Measurements from ENCODE around the gene TSR3.

TSR3 gene

GRCh38 chr16:1333854-1334700 is 17.6 kb downstream of the TSR3 start:
- Histone ChIP-seq H3K9ac (ENCODE audit: low read depth, low read length, poor library complexity, severe bottlenecking) (no peak overlapping the region), H3K9me2 (replicated peaks; ENCODE audit: low read depth, low read length) (no peaks in the 10 kb centered on the region), H3K9me3 (ENCODE audit: insufficient read depth, low read depth, low read length) (no peaks in the 10 kb centered on the region), H3K27me3 (ENCODE audit: insufficient read depth, low read length, poor library complexity, severe bottlenecking) (no peaks in the 10 kb centered on the region), H3K79me2 (ENCODE audit: insufficient read depth, low read length) (no peaks in the 10 kb centered on the region), H4K20me1 (ENCODE audit: insufficient read depth, low read length, poor library complexity, severe bottlenecking) (no peaks in the 10 kb centered on the region), H3K4me3 (ENCODE audit: low read length, poor library complexity, severe bottlenecking) (no peak overlapping the region), H3F3A (ENCODE audit: low read depth) (no peaks in the 10 kb centered on the region), H3K36me3 (ENCODE audit: insufficient read depth, low read length) (no peaks in the 10 kb centered on the region), H3K4me1 (ENCODE audit: insufficient read depth, low read length, poor library complexity, severe bottlenecking) (no peaks in the 10 kb centered on the region), H3K4me2 (ENCODE audit: low read depth, low read length, poor library complexity, severe bottlenecking) (no peak overlapping the region), H2AFZ (ENCODE audit: low read length) (no peak overlapping the region)
- no peak for TF ChIP-seq EZH2phosphoT487 (IDR thresholded peaks at IDR 0.05; ENCODE audit: borderline replicate concordance)
- TF ChIP-seq CTCF (conservative IDR thresholded peaks at IDR 0.05; ENCODE audit: low read length), result no peak

GRCh38 chr16:1333149-1333812 is 18.4 kb downstream of the TSR3 start, which contains the start of gene BAIAP3:
Gene BAIAP3 (plus strand): TSS chr16:1333645. CDS start chr16:1338550, 4,905 bp downstream.
- Histone ChIP-seq H2AFZ (ENCODE audit: low read length) (no peak within 1 kb of the TSS), H3K4me2 (ENCODE audit: low read depth, low read length, poor library complexity, severe bottlenecking) (no peak within 1 kb of the TSS), H3F3A (ENCODE audit: low read depth) (no peaks in the 10 kb centered on the region), H3K36me3 (ENCODE audit: insufficient read depth, low read length) (no peaks in the 10 kb centered on the region), H4K20me1 (ENCODE audit: insufficient read depth, low read length, poor library complexity, severe bottlenecking) (no peaks in the 10 kb centered on the region), H3K27me3 (ENCODE audit: insufficient read depth, low read length, poor library complexity, severe bottlenecking) (no peaks in the 10 kb centered on the region), H3K9me2 (replicated peaks; ENCODE audit: low read depth, low read length) (no peaks in the 10 kb centered on the region), H3K79me2 (ENCODE audit: insufficient read depth, low read length) (no peaks in the 10 kb centered on the region), H3K9me3 (ENCODE audit: insufficient read depth, low read depth, low read length) (no peaks in the 10 kb centered on the region), H3K9ac (ENCODE audit: low read depth, low read length, poor library complexity, severe bottlenecking) (no peak within 1 kb of the TSS), H3K4me1 (ENCODE audit: insufficient read depth, low read length, poor library complexity, severe bottlenecking) (no peaks in the 10 kb centered on the region), H3K4me3 (ENCODE audit: low read length, poor library complexity, severe bottlenecking) (no peak within 1 kb of the TSS)
- no peak for TF ChIP-seq CTCF (conservative IDR thresholded peaks at IDR 0.05; ENCODE audit: low read length)
- TF ChIP-seq EZH2phosphoT487 (IDR thresholded peaks at IDR 0.05; ENCODE audit: borderline replicate concordance), result no peak

- no peaks in the 10 kb centered on the region for H4K20me1 ChIP-seq (ENCODE audit: insufficient read depth, low read length, poor library complexity, severe bottlenecking)
- H3K9ac ChIP-seq (ENCODE audit: low read depth, low read length, poor library complexity, severe bottlenecking), result no peak overlapping the region
- no peaks in the 10 kb centered on the region for H3K4me1 ChIP-seq (ENCODE audit: insufficient read depth, low read length, poor library complexity, severe bottlenecking)
- TF ChIP-seq CTCF (conservative IDR thresholded peaks at IDR 0.05; ENCODE audit: low read length) (no peak), EZH2phosphoT487 (IDR thresholded peaks at IDR 0.05; ENCODE audit: borderline replicate concordance) (no peak)
- H3F3A ChIP-seq (ENCODE audit: low read depth), result no peaks in the 10 kb centered on the region
- H3K79me2 ChIP-seq (ENCODE audit: insufficient read depth, low read length), result no peaks in the 10 kb centered on the region
- no peak overlapping the region for H2AFZ ChIP-seq (ENCODE audit: low read length)
- H3K4me3 ChIP-seq (ENCODE audit: low read length, poor library complexity, severe bottlenecking), result no peak overlapping the region
- no peaks in the 10 kb centered on the region for H3K9me3 ChIP-seq (ENCODE audit: insufficient read depth, low read depth, low read length)
- H3K9me2 ChIP-seq (replicated peaks; ENCODE audit: low read depth, low read length), result no peaks in the 10 kb centered on the region
- no peaks in the 10 kb centered on the region for H3K27me3 ChIP-seq (ENCODE audit: insufficient read depth, low read length, poor library complexity, severe bottlenecking)
- no peaks in the 10 kb centered on the region for H3K36me3 ChIP-seq (ENCODE audit: insufficient read depth, low read length)
- H3K4me2 ChIP-seq (ENCODE audit: low read depth, low read length, poor library complexity, severe bottlenecking), result no peak overlapping the region
Measured at GRCh38 chr16:1332618-1333148, 19.0 kb downstream of the TSR3 start.

Data from Loucy (cell line).